RWPE2 (cell line): ENCODE results near the gene SORL1.
A peak's percentile ranks its signal among the peaks of the same experiment; 100 is the strongest.

Experiments used
- ATAC-seq: fragments of 200-7000 bp; cut with Tn5 transposase; 3 replicates; pipeline ENCODE4 v1.9.1; 2021; ENCODE audit warnings: low read depth
- DNase-seq: peaks from one replicate; pipeline ENCODE4 v3.0.0-alpha.2; 2020; ENCODE audit warnings: low spot score
- H3K27ac ChIP-seq: fragments of 450-650 bp; 2 replicates; pipeline ENCODE4 v1.5.1; 2017; ENCODE audit warnings: mild to moderate bottlenecking; ENCODE audit not compliant: poor library complexity, severe bottlenecking
- H3K27me3 ChIP-seq: fragments of 250-450 bp; sonication (Bioruptor Pico); 2 replicates; pipeline ENCODE4 v1.5.1; 2021; ENCODE audit warnings: mild to moderate bottlenecking, moderate library complexity; ENCODE audit not compliant: insufficient read depth, poor library complexity, severe bottlenecking
- H3K36me3 ChIP-seq: fragments of 250-450 bp; sonication (Bioruptor Pico); 2 replicates; pipeline ENCODE4 v1.5.1; 2020; ENCODE audit warnings: low read depth, mild to moderate bottlenecking, moderate library complexity
- H3K4me1 ChIP-seq: fragments of 250-450 bp; sonication (Bioruptor Pico); 2 replicates; pipeline ENCODE4 v1.5.1; 2021; ENCODE audit warnings: mild to moderate bottlenecking, moderate library complexity; ENCODE audit not compliant: insufficient read depth, poor library complexity, severe bottlenecking
- H3K4me3 ChIP-seq: fragments of 250-450 bp; sonication (Bioruptor Pico); 2 replicates; pipeline ENCODE4 v1.5.1; 2021; ENCODE audit warnings: mild to moderate bottlenecking, moderate library complexity; ENCODE audit not compliant: severe bottlenecking
- H3K9me3 ChIP-seq: fragments of 250-450 bp; sonication (Bioruptor Pico); 2 replicates; pipeline ENCODE4 v1.5.1; 2021; ENCODE audit warnings: mild to moderate bottlenecking, moderate library complexity; ENCODE audit not compliant: severe bottlenecking
- CTCF ChIP-seq: fragments of 450-650 bp; IDR thresholded peaks from one replicate; pipeline ENCODE4 v1.5.1; 2017; ENCODE audit warnings: mild to moderate bottlenecking, moderate library complexity; ENCODE audit not compliant: poor library complexity, severe bottlenecking

SORL1 gene

GRCh38 chr11:121525376-121525775 lies 73.3 kb downstream of the SORL1 start:
- H3K27ac ChIP-seq = no peak overlapping the region
- DNase-seq (no peak), ATAC-seq (no peak)
- no peaks in the 10 kb centered on the region for H3K36me3 ChIP-seq
- peaks cover 19% of the 10 kb centered on the region for H3K4me1 ChIP-seq
- no peak overlapping the region for H3K4me3 ChIP-seq
- TF ChIP-seq CTCF = no peak
- H3K27me3 ChIP-seq = no peaks in the 10 kb centered on the region
- H3K9me3 ChIP-seq = peaks cover 5% of the 10 kb centered on the region

- Histone ChIP-seq H3K27ac (no peak overlapping the region), H3K4me3 (no peak overlapping the region), H3K9me3 (peaks cover 5% of the 10 kb centered on the region), H3K27me3 (no peaks in the 10 kb centered on the region), H3K4me1 (peaks cover 5% of the 10 kb centered on the region), H3K36me3 (no peaks in the 10 kb centered on the region)
- no peak for ATAC-seq
- TF ChIP-seq CTCF = no peak
- no peak for DNase-seq
Measured at GRCh38 chr11:121530257-121530656, 78.1 kb downstream of the SORL1 start.

- ATAC-seq (no peak), DNase-seq (no peak)
- no peak for TF ChIP-seq CTCF
- no peak overlapping the region for H3K4me3 ChIP-seq
- H3K36me3 ChIP-seq = no peaks in the 10 kb centered on the region; the same call in 1 of the 2 replicates
- peaks cover 5% of the 10 kb centered on the region for H3K9me3 ChIP-seq
- H3K4me1 ChIP-seq = peaks cover 6% of the 10 kb centered on the region
- H3K27me3 ChIP-seq = no peaks in the 10 kb centered on the region
- H3K27ac ChIP-seq = no peak overlapping the region
Measured at GRCh38 chr11:121533601-121534000, 81.5 kb downstream of the SORL1 start.

GRCh38 chr11:121534131-121535093 lies 82.3 kb downstream of the SORL1 start:
- ATAC-seq = peak; percentile 21; the same call in 1 of the 3 replicates
- no peaks in the 10 kb centered on the region; the same call in 1 of the 2 replicates for H3K36me3 ChIP-seq
- no peak for DNase-seq
- no peak overlapping the region for H3K27ac ChIP-seq
- H3K9me3 ChIP-seq = peaks cover 5% of the 10 kb centered on the region
- H3K27me3 ChIP-seq = no peaks in the 10 kb centered on the region
- H3K4me1 ChIP-seq = peaks cover 7% of the 10 kb centered on the region
- TF ChIP-seq CTCF = peak; percentile 12
- no peak overlapping the region for H3K4me3 ChIP-seq
